GM21529 (cell line): ENCODE measurements around the gene ARHGEF33.

ENCODE experiments used
- ATAC-seq: cut with Tn5 transposase; IDR thresholded peaks from one replicate; pipeline ENCODE4 v1.9.1; 2021; ENCODE audit not compliant: unreplicated experiment

ARHGEF33 gene

DNA sequence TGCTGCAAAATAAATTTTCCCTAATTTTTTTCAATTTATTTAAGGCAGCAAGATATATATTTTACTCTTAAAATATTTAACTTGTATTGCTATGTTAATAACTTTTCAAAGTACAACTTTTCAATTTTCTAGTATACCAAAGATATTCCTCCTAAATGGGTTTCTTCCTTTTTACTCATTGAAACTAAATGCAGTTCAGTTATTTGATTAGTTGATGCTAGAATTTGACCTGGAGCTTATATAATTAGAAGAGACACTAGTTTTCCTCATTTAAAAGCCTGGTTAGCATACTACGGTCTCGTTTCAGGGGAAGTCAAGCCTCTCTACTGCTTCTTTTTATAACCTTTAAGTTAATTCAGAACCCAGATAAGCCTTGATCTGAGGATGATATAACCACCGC is at the start of gene ARHGEF33:
Gene ARHGEF33, plus strand, starts transcription at position 301 of the 400 bp plus-strand sequence. CDS start 29,573 bp downstream, outside the sequence.
- ATAC-seq: no peak

DNA sequence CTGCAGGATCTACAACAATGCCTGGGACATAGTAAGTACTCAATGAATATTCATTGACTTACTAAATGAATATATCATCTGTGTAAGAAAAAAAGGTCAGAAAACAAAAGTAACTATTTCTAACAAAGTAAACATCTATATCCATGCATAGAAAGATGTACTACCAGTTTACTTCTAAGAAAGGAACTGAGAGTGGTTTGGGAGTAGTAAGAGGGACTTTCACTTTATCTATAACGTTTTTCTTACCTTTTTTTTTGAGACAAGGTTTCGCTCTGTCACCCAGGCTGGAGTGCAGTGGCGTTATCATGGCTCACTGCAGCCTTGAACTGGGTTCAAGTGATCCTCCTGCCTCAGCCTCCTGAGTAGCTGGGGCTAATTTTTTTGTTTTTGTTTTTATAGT is 39.6 kb upstream of the ARHGEF33 start:
- ATAC-seq: peak; percentile 93

DNA sequence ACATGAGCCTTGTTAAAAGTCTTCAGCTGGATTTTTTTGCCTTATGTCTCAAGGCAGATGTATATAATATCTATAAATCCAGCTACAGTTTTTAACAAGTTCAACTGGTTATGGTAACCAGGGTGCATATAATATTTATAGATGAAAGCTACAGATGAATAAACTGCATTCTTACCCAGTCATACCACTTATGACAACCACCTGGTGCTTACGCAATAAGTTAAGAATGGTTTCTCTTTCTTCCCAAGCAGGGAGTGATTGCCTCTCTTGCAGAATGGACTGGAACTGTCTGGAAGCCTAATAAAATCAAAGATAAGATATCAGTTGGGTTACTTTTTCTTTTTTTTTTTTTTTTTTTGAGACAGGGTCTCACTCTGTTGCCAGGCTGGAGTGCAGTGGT is 33.5 kb upstream of the ARHGEF33 start:
- ATAC-seq: no peak

DNA sequence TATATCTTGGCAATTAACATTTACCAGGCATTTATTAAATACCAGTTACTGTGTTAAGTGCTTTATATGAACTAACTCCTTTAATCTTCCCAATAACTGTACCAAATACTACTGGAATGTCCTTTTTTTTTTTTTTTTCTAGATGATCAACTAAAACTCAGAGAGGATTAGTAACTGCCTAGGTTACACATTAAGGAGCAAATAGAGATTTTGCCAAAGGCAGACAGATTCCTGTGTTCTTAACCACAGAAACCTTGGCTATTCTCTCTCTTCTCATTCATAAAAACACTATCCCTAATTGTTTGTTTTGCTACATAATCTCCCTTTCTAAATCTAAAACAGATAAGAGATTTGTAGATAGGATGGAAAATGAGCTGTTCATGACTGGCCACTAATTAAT is 27.2 kb upstream of the ARHGEF33 start:
- no peak for ATAC-seq

DNA sequence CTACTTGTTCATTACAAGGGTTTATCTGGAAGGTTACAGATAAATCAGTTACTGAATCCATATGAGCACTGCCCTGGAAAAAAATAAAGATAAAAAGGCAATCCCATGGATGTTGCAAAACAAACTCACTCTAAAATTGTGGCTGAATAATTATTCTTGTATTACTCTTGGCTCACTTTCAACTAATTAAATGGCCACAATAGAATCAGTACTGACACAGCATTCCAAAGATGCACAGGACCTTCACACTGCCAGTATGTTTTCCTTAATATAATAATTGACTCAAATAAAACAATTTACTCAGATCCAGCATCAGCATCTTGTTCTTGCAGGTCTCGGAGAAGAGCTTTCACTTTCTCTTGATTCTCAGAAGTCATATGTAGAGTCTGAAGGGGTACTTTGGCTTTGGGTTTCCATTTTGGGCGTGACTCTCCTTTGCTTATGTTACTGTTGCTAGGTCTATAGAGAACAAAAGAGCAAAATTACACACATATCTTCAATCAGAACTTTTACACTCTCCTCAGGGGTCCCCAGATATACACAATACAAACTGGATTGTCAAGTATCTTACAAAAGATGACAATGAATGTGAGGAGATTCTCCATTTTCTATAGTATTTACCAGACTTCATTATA is 26.5 kb upstream of the ARHGEF33 start:
- ATAC-seq: peak; percentile 59

DNA sequence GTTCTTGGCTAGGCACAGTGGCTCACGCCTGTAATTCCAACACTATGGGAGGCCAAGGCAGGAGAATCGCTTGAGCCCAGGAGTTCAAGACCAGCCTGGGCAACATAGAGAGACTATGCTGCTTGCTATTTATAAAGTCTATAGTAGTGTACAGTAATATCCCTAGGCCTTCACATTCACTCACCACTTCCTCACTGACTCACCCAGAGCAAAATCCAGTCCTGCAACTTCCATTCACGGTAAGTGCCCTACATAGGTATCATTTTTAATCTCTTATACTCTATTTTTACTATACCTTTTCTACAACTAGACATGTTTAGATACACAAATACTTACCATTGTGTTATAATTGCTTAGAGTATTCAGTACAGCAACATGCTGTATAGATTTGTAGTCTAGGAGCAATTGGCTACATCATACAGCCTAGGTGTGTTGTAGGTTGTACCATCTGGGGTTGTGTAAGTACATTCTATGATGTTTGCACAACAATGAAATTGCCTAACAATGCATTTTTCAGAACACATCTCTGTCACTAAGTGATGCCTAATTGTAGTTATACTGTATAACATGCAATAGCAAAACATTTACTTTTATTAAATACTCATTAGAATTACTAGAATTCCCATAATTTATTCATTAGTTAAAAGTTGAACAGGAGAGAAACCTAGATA is 22.8 kb upstream of the ARHGEF33 start:
- ATAC-seq: no peak

DNA sequence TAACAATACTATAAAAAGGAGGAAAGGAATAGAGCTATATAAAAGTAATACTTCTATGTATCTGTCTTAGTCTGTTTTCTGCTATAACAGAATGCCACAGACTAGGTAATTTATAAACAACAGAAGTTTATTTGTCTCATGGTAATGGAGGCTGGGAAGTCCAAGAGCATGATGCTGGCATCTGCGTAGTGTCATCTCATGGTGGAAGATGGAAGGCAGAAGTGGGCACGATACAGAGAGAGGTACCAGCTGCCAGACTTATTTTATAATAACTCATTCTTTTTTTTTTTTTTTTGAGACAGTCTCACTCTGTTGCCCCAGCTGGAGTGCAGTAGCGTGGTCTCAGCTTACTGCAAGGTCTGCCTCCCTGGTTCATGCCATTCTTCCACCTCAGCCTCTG is 18.2 kb upstream of the ARHGEF33 start:
- ATAC-seq: no peak

DNA sequence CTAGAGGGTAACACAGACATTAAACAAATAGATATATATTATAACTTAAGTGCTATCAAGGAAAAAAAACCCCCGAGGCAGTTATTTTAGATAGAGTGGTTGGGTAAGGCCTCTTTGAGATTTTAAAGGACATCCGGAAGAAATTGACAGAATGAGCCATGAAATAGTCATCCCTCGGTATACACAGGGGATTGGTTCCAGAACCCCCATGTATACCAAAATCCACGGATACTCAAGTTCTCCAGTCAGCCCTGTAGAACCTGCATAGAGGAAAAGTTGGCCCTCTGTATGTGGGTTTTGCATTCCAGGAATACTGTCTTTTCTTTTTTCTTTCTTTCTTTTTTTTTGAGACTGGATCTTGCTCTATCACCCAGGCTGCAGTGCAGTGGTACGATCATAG is 15.9 kb upstream of the ARHGEF33 start:
- no peak for ATAC-seq

DNA sequence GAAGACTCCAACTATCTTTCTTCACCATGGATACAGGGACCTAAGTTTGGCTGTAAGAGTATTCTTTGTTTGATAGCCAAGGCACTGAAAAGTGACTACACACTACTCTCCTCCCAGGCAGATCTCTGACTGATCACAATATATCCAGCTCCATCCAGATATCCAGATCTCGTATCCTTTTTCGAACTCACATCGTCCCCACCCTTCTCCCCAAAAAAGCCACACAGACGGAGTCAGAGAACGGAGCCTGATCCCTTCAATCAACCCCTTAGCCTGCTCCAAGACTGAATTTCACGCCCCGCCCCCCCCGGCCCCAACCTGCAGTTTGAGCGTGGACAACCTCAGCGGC is 14.5 kb upstream of the ARHGEF33 start:
- ATAC-seq: peak; percentile 1

DNA sequence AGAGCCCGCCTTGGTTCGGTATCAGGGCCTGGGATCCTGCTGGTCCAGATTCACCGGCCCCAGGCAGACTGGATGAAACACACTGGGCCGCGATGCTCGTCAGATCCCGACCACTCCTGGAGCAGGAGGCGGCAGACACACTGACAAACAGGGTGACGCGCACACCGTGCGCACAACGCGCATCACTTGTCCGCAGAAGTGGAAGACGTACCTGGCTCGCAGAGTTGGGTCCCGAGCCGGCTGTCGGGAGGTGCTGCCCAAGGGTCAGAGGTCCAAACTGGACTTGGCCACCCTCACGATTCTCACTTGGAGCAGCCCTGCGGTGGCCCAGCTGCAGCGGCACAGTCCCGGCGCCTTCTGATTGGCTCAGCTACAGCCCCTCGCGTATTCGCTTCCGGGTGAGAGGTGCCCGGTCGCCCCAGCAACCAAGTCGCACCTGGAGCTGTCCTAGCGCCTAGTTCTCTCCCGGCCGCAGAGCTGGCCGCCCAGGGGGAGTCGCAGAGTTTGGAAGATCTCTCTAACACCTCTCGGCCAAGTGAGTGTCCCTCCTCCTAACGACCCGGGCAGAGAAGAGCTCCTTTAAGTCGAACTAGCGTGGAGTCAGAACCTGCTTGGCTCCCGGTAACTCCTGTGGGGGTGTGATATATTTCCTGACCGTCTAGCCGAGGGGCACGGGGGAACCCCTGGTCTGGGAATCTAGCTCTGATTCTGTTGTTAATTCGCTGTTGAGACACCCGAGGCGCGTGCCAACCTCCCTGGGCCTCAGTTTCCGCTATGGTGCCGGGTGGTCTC is 13.9 kb upstream of the ARHGEF33 start, which contains the start of the genes DHX57 and MORN2:
Gene DHX57, minus strand, starts transcription at position 359 of the 792 bp plus-strand sequence. CDS start 7,529 bp downstream, outside the sequence.
Gene MORN2, plus strand, starts transcription at position 401 of the 792 bp plus-strand sequence.
- ATAC-seq: peak; percentile 100

DNA sequence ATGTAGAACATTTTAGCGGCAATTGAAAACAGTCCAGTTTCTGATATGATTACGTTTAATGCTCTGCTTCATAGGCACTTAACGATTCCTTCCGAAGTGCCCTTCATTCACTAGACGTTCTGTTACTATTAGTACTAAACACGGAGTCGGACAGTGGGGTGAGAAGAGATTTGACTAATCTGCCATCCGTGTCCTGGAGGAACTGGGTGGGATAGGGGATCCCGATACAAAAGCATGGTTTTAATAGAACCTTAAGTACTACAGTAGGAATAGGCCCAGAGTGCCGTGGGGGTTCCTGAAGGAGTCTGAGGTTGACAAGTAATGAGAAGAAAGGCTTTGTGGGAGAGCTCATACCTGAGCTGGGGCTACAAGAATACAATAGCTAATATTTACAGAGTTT is 13.3 kb upstream of the ARHGEF33 start:
- no peak for ATAC-seq

DNA sequence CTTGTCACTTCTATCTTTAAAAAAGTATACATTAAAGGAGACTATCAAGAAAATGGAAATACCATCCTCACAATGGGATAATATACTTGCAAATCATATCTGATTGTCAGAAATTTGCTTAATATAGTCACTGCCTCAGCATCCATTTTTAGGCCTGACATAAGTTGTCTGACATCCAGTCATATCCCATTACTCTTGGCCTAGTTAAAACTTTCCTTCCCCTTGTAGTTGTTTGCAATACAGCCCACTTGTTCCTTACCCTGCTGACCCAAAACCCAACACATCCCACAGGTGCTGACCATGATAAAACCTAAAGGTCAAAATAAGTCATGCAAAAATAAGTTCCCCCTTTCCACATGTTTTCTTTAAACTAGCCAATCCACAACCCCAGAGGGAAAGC is 3.6 kb upstream of the ARHGEF33 start:
- no peak for ATAC-seq

DNA sequence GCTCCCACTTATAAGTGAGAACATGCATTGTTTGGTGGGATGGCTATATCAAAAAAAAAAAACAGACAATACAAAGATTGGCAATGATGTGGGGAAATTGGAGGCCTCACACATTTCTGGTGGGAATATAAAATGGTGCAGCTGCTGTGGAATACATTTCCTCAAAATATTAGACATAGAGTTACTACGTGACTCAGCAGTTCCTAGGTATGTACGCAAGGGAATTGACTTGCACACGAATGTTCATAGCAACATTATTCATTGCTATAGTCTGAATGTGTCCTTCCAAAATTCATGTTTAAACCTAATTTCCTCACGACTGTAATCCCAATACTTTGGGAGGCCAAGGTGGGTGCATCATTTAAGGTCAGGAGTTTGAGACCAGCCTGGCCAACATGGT is 2.3 kb upstream of the ARHGEF33 start:
- no peak for ATAC-seq

DNA sequence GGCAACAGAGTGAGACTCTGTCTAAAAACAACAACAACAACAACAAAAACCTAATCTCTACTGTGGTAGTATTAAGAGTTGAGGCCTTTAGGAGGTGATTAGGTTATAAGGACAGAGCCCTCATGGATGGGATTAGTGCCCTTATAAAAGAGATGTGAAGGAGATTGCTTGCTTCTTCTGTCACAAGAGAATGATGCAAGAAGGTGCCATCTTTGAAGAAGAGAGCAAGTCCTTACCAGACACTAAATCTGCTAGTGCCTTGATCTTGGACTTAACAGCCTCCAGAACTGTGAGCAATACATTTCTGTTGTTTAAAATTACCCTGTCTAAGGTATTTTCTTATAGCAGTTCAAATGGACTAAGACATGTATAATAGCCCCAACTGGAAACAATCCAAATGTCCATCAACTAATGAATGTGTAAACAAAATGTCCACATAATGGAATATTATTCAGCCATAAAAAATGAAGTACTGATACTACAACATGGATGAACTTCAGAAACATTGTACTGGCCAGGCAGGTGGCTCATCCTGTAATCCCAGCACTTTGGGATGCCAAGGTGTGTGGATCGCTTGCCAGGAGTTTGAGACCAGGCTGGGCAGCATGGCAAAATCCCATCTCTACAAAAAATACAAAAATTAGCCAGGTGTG is 1.6 kb upstream of the ARHGEF33 start:
- ATAC-seq: no peak

DNA sequence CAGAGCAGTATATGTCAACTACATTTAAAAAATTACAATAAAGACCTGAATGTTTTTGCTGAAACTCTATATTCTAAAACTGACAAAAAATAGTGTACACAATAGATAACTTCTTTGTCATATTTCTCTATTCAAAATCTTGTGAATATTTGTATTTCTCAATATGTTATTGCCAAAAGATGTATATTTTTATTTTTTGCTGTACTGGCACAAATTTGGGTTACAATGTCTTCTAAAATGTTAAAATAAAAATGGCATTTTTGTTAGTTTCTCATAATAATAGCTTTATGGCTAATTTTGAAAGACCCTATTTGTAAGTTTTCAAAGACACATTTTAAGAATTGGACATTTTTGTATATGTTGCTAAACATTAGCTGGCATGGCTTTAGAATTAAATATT is 630 bp upstream of the ARHGEF33 start:
- ATAC-seq: no peak

DNA sequence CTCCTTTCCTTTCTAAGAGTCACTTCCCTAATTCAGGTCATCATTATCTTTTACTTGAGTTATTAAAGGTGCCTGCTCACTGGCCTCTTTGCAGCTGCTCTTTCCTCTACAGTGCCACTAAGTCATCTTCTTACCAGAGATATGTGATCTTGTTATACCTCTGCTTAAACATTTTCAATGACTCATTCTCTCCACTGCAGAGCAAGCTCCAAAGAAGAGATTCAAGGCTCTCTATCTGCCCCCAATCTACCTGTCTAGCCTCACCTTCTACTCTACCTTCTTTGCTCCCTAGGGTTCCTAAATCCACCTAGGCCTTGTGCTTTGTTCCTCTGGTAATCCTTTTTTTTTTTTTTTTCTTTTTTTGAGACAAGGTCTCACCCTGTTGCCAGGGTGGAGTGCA is 3.1 kb downstream of the ARHGEF33 start:
- no peak for ATAC-seq

DNA sequence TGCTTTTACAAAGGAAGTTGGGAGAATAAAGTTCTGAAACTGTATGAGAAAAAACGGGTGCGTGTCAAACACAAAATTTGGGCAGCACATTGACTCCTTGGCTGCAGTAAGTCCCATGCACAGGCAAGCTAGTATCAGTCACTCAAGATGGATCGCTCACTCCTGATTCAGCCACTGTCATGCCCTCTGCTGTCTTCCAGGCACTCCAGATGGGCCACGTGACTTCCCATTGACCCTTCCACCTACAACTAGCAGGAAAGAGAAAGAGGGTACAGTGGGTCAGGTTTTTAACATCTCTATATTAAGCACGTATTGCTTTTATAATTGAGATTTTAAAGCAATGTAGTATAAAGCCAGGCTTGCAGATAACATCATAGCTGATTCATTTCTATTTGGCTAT is 8.6 kb downstream of the ARHGEF33 start:
- no peak for ATAC-seq

DNA sequence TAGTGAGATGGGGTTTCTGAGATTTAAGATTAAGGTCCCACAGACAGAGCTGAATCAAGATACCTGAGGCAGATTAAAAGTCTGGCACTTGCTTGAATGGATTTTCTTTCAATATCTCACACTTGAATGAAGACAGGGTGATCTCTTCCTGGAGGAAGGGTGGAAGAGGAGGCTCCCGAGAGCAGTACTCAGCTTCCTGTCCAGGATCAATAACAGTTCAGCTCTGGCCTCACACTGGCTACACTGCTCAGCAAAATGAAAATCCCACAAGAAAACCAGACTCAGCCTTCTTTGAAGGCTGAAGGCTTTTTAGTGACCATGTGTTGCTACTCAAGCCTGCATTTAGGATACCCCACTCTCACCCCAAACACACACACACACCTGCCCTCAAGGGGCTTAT is 11.1 kb downstream of the ARHGEF33 start:
- no peak for ATAC-seq

DNA sequence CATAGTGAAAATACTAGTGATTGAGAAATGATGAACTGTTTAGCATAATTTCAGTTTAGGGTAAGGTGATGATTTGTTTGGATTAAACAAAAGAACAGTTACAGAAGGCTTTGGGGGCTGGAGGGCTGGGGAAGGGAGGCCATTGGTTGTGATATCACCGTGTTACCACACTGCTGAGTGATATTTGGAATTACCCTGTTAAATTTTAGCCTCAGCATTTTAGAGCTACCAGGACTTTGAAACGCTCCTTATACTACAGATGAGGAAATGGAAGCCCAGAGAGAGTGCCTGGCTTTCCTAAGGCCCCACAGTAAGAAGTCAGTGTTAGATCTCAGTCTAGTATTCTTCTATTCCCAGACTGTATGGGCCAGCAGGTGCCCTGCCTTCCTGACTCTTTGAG is 15.6 kb downstream of the ARHGEF33 start:
- no peak for ATAC-seq

DNA sequence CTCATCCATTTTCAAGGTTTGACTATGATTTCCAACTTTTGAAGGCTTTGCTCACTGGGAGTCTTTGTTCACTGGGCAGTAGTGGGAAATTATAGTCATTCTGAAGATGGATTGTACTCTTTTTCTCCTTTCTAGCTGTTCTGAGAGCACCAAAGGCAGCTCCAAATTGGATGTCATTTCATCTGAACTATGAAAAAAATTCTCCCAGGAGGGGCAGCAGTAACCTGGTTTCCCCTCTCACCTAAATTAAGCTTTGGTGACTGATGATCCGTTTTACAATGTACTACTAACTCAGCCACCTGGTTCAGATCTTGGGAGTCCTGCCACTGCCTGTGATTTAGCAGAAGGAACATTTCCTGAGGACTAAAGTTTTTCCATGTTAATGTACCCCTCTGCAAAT is 17.6 kb downstream of the ARHGEF33 start:
- no peak for ATAC-seq

DNA sequence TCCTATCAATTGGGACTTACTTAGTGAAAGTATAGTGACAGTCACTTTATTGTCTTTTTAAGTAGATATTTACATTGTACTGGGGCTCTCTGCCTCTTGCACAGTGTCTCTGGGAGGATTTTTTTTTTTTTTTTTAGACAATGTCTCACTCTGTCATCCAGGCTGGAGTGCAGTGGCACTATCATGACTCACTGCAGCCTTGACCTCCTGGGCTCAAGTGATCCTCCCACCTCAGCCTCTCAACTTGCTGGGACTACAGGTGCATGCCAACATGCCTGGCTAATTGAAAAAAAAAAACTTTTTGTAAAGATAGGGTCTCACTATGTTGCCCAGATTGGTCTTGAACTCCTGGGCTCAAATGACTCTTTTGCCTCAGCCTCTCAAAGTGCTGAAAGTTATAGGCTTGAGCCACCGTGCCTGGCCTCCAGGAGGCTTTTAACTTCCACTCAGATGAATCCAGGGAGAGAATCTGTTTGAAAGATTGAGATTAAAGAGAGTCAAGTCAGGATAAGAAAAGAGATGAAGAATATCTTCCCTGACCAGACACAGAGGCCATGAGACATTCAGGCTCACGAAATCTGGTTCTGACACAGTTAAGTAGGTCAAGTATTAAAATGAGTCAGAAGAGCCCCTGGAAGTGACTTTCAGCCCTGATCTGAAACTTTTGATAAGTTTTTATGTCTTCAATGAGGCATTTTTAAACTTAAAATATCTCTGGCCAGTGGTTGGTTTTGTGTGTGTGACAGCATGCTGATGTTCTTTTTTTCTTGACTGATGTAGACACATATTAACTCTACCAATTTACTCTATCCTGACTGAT is 18.3 kb downstream of the ARHGEF33 start:
- ATAC-seq: peak; percentile 94
